HEK293 (cell line): ENCODE data around the gene CEP41.

Experiments used
- EGR2 ChIP-seq: fragments of 450-650 bp; formaldehyde crosslinking; IDR thresholded peaks from 2 replicates; pipeline ENCODE4 v1.5.1; 2016; ENCODE audit warnings: low read depth, missing biosample characterization, missing genetic modification characterization
- KLF1 ChIP-seq: fragments of 450-650 bp; formaldehyde crosslinking; IDR thresholded peaks from 2 replicates; pipeline ENCODE4 v1.5.1; 2016; ENCODE audit warnings: missing biosample characterization, missing genetic modification characterization
- ZBTB21 ChIP-seq: fragments of 450-650 bp; formaldehyde crosslinking; IDR thresholded peaks from 2 replicates; pipeline ENCODE4 v1.5.1; 2017; ENCODE audit warnings: missing biosample characterization, missing genetic modification characterization
- ZBTB7A ChIP-seq: fragments of 450-650 bp; formaldehyde crosslinking; IDR thresholded peaks from 2 replicates; pipeline ENCODE4 v1.5.1; 2016; ENCODE audit warnings: low read depth, missing biosample characterization, missing genetic modification characterization
- ZNF10 ChIP-seq: fragments of 450-650 bp; formaldehyde crosslinking; IDR thresholded peaks from 2 replicates; pipeline ENCODE4 v1.5.1; 2017; ENCODE audit warnings: missing biosample characterization, missing genetic modification characterization
- ZNF114 ChIP-seq: fragments of 450-650 bp; formaldehyde crosslinking; IDR thresholded peaks from 2 replicates; pipeline ENCODE4 v1.5.0; 2017; ENCODE audit warnings: missing biosample characterization, missing genetic modification characterization
- ZNF211 ChIP-seq: fragments of 450-650 bp; formaldehyde crosslinking; IDR thresholded peaks from 2 replicates; pipeline ENCODE4 v1.5.1; 2016; ENCODE audit warnings: low read depth, missing biosample characterization, missing genetic modification characterization
- ZNF221 ChIP-seq: fragments of 450-650 bp; formaldehyde crosslinking; IDR thresholded peaks from 2 replicates; pipeline ENCODE4 v1.5.1; 2017; ENCODE audit warnings: missing biosample characterization, missing genetic modification characterization, borderline replicate concordance
- ZNF514 ChIP-seq: fragments of 450-650 bp; formaldehyde crosslinking; IDR thresholded peaks from 2 replicates; pipeline ENCODE4 v1.5.1; 2016; ENCODE audit warnings: missing biosample characterization, missing genetic modification characterization
- ZNF529 ChIP-seq: fragments of 450-650 bp; formaldehyde crosslinking; IDR thresholded peaks from 2 replicates; pipeline ENCODE4 v1.5.1; 2017; ENCODE audit warnings: missing genetic modification characterization, missing biosample characterization; ENCODE audit not compliant: insufficient replicate concordance
- ZNF544 ChIP-seq: fragments of 450-650 bp; formaldehyde crosslinking; IDR thresholded peaks from 2 replicates; pipeline ENCODE4 v1.5.0; 2017; ENCODE audit warnings: missing biosample characterization, missing genetic modification characterization
- ZSCAN30 ChIP-seq: fragments of 450-650 bp; IDR thresholded peaks from 2 replicates; pipeline ENCODE4 v1.5.1; 2018; ENCODE audit warnings: missing biosample characterization, mild to moderate bottlenecking, missing genetic modification characterization, moderate library complexity
- TF ChIP-seq, protein P1 (sequence below): fragments of 450-650 bp; formaldehyde crosslinking; IDR thresholded peaks from 2 replicates; pipeline ENCODE4 v1.5.1; 2016; ENCODE audit warnings: missing biosample characterization, missing genetic modification characterization
- TF ChIP-seq, protein P2 (sequence below): fragments of 450-650 bp; formaldehyde crosslinking; conservative IDR thresholded peaks from 2 replicates; pipeline ENCODE4 v1.5.1; 2016; ENCODE audit warnings: low read depth, missing biosample characterization, missing genetic modification characterization

DNA sequence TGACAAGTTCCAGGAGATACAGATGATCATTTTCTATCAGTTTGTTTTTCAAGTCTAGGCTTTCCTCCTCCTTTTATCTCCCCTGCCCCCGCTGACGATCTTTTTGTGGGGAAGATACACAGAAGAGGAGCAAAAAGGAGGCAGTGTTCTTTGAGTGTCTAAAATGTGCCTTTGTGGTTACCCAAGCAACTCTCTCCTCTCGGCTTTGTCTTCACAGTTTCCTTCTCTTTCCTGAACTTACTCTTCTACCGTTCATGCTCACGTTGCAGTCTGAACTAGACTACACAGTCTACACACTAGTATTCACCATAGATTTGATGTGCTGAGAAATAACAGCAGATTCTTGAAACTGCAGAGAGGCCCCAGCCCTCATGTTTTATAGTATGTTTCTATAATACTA is 23.6 kb downstream of the CEP41 start:
- no peak for TF ChIP-seq ZNF211 (tag by site-specific recombination)
- TF ChIP-seq, protein P1, sequence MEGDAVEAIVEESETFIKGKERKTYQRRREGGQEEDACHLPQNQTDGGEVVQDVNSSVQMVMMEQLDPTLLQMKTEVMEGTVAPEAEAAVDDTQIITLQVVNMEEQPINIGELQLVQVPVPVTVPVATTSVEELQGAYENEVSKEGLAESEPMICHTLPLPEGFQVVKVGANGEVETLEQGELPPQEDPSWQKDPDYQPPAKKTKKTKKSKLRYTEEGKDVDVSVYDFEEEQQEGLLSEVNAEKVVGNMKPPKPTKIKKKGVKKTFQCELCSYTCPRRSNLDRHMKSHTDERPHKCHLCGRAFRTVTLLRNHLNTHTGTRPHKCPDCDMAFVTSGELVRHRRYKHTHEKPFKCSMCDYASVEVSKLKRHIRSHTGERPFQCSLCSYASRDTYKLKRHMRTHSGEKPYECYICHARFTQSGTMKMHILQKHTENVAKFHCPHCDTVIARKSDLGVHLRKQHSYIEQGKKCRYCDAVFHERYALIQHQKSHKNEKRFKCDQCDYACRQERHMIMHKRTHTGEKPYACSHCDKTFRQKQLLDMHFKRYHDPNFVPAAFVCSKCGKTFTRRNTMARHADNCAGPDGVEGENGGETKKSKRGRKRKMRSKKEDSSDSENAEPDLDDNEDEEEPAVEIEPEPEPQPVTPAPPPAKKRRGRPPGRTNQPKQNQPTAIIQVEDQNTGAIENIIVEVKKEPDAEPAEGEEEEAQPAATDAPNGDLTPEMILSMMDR (tag by site-specific recombination) = no peak
- TF ChIP-seq ZSCAN30 = no peak
- TF ChIP-seq ZBTB21 = no peak
- no peak for TF ChIP-seq ZNF10 (tag by site-specific recombination)
- no peak for TF ChIP-seq EGR2 (tag by site-specific recombination)
- TF ChIP-seq, protein P2, sequence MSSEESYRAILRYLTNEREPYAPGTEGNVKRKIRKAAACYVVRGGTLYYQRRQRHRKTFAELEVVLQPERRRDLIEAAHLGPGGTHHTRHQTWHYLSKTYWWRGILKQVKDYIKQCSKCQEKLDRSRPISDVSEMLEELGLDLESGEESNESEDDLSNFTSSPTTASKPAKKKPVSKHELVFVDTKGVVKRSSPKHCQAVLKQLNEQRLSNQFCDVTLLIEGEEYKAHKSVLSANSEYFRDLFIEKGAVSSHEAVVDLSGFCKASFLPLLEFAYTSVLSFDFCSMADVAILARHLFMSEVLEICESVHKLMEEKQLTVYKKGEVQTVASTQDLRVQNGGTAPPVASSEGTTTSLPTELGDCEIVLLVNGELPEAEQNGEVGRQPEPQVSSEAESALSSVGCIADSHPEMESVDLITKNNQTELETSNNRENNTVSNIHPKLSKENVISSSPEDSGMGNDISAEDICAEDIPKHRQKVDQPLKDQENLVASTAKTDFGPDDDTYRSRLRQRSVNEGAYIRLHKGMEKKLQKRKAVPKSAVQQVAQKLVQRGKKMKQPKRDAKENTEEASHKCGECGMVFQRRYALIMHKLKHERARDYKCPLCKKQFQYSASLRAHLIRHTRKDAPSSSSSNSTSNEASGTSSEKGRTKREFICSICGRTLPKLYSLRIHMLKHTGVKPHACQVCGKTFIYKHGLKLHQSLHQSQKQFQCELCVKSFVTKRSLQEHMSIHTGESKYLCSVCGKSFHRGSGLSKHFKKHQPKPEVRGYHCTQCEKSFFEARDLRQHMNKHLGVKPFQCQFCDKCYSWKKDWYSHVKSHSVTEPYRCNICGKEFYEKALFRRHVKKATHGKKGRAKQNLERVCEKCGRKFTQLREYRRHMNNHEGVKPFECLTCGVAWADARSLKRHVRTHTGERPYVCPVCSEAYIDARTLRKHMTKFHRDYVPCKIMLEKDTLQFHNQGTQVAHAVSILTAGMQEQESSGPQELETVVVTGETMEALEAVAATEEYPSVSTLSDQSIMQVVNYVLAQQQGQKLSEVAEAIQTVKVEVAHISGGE (tag by site-specific recombination) = no peak
- TF ChIP-seq ZNF544 = no peak
- TF ChIP-seq ZNF114 = no peak
- TF ChIP-seq ZBTB7A = no peak
- TF ChIP-seq ZNF221 (tag by site-specific recombination) = no peak
- TF ChIP-seq ZNF514 (tag by site-specific recombination) = no peak
- TF ChIP-seq ZNF529 (tag by site-specific recombination) = no peak
- no peak for TF ChIP-seq KLF1 (tag by site-specific recombination)
